ENCODE measurements around the gene PIK3R2. TPM values are rescaled to one million over a fixed set of nuclear protein-coding genes. Genes with fewer than 3 reads are reported as not detected.

PIK3R2 gene
- total RNA-seq, 2 experiments from 2014 or later: 11.4 to 12.9 TPM

GRCh38 chr19:18160493-18160970 is 7.6 kb downstream of the PIK3R2 start:
- H3K4me3 Mint-ChIP-seq: peak overlapping the region; percentile 69
- H3K27ac Mint-ChIP-seq: peak overlapping the region; percentile 80
- ATAC-seq (ENCODE audit: low read depth) (no peak), DNase-seq (no peak)
- POLR2A ChIA-PET: interaction anchor here (0.6 to 1.9 kb wide), 4 partner anchors 14 to 159 kb away, joined by 3 to 8 read pairs (median 6); partner anchors contain the start of gene IFI30
- peaks cover 2% of the 10 kb centered on the region for H3K36me3 Mint-ChIP-seq
- H3K27me3 Mint-ChIP-seq: no peaks in the 10 kb centered on the region
- peaks cover 11% of the 10 kb centered on the region for H3K4me1 Mint-ChIP-seq
- no peaks in the 10 kb centered on the region for H3K9me3 Mint-ChIP-seq

- ATAC-seq (ENCODE audit: low read depth) (peak; percentile 92), DNase-seq (peak; percentile 96)
- Mint-ChIP-seq H3K9me3 (no peaks in the 10 kb centered on the region), H3K4me3 (peak overlapping the region; percentile 69), H3K36me3 (peaks cover 2% of the 10 kb centered on the region), H3K4me1 (peaks cover 11% of the 10 kb centered on the region), H3K27me3 (no peaks in the 10 kb centered on the region), H3K27ac (no peak overlapping the region)
- POLR2A ChIA-PET: interaction anchor here (0.5 to 1.9 kb wide), 5 partner anchors 13 to 159 kb away, joined by 3 to 8 read pairs (median 4); partner anchors contain the start of gene IFI30
Observed at GRCh38 chr19:18160971-18161635, 8.1 kb downstream of the PIK3R2 start.

GRCh38 chr19:18161636-18162002 is 8.7 kb downstream of the PIK3R2 start:
- Mint-ChIP-seq H3K27ac (no peak overlapping the region), H3K4me1 (peaks cover 8% of the 10 kb centered on the region), H3K9me3 (no peaks in the 10 kb centered on the region), H3K27me3 (no peaks in the 10 kb centered on the region), H3K36me3 (peaks cover 2% of the 10 kb centered on the region), H3K4me3 (peak overlapping the region; percentile 44)
- DNase-seq (no peak), ATAC-seq (ENCODE audit: low read depth) (peak; percentile 20)
- POLR2A ChIA-PET: interaction anchor here (0.5 to 1.9 kb wide), 3 partner anchors 13 to 70 kb away, joined by 4 to 8 read pairs (median 8); partner anchors contain the start of gene IFI30

DNA sequence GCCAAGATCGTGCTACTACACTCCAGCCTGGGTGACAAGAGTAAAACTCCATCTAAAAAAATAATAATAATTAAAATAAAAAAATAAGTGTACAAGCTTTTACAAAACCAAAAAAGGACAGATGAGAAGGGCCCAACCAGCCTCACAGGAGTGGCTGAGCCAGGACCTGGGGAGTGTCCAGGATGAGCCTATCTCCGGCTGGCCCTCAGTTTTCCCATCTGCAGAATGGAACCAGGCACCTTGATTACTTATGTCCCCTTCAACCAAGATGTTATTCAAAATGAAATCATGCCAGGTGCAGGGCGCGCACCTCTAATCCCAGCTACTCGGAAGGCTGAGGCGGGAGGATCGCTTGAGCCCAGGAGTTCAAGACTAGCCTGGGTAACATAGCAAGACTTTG is 11.1 kb downstream of the PIK3R2 start:
- Mint-ChIP-seq H3K4me1 (peaks cover 12% of the 10 kb centered on the region), H3K4me3 (no peak overlapping the region), H3K27me3 (no peaks in the 10 kb centered on the region), H3K9me3 (no peaks in the 10 kb centered on the region), H3K36me3 (peaks cover 2% of the 10 kb centered on the region), H3K27ac (no peak overlapping the region)
- ATAC-seq (ENCODE audit: low read depth): no peak
- no peak for DNase-seq
- POLR2A ChIA-PET: interaction anchor here (0.6 kb wide), 1 partner anchor 21 kb away, joined by 3 read pairs; no protein-coding TSS in a partner anchor

- Mint-ChIP-seq H3K9me3 (no peaks in the 10 kb centered on the region), H3K27me3 (no peaks in the 10 kb centered on the region), H3K4me3 (no peak overlapping the region), H3K36me3 (no peaks in the 10 kb centered on the region), H3K27ac (no peak overlapping the region), H3K4me1 (peaks cover 7% of the 10 kb centered on the region)
- DNase-seq: no peak
- POLR2A ChIA-PET: interaction anchor here (0.7 kb wide), 1 partner anchor 121 kb away, joined by 5 read pairs; no protein-coding TSS in a partner anchor
- no peak for ATAC-seq (ENCODE audit: low read depth)
Observed at GRCh38 chr19:18165794-18166544, 13.0 kb downstream of the PIK3R2 start.

GRCh38 chr19:18167011-18167410 is 14.0 kb downstream of the PIK3R2 start:
- H3K4me3 Mint-ChIP-seq: no peak overlapping the region
- no peaks in the 10 kb centered on the region for H3K9me3 Mint-ChIP-seq
- POLR2A ChIA-PET: interaction anchor here (0.6 kb wide), 1 partner anchor 9 kb away, joined by 5 read pairs; no protein-coding TSS in a partner anchor
- ATAC-seq (ENCODE audit: low read depth) (no peak), DNase-seq (no peak)
- no peaks in the 10 kb centered on the region for H3K36me3 Mint-ChIP-seq
- no peaks in the 10 kb centered on the region for H3K27me3 Mint-ChIP-seq
- H3K4me1 Mint-ChIP-seq: peaks cover 4% of the 10 kb centered on the region
- no peak overlapping the region for H3K27ac Mint-ChIP-seq

DNA sequence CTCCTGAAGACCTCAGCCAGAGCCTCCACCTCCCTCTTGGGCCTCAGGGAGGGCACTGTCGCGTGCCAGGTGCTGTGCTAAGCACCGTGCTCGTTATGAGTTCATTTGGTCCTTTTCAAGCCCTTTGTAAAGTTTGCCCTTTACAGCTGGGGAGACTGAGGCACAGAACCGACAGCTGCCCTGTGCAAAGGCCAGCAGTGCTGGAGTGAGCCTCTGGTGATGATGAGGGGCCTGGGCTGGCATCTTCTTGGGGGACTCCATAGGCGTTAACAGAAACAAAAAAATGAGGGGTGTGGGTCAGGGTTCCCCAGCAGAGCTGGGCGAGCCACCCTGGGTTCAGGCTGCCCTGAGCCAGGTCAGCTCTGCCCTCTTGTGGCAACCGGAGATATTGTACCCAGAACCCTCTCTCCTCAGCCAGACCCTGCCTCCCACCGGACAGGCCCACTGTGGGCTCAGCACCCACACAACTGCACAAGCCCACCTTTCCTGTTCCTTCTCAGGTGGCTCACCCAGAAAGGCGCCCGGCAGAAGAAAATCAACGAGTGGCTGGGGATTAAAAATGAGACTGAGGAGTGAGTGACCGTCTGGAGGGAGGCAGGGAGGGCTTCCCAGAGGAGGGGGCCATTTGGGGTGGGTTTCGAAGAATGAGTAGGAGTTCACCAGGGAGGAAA is 15.1 kb downstream of the PIK3R2 start:
- Mint-ChIP-seq H3K27me3 (no peaks in the 10 kb centered on the region), H3K9me3 (no peaks in the 10 kb centered on the region), H3K36me3 (no peaks in the 10 kb centered on the region), H3K4me3 (no peak overlapping the region), H3K27ac (no peak overlapping the region), H3K4me1 (peaks cover 9% of the 10 kb centered on the region)
- POLR2A ChIA-PET: interaction anchor here (0.5 to 0.6 kb wide), 2 partner anchors 8 to 11 kb away, joined by 3 to 5 read pairs; no protein-coding TSS in a partner anchor
- DNase-seq (peak; percentile 69), ATAC-seq (ENCODE audit: low read depth) (peak; percentile 88)

- H3K27ac Mint-ChIP-seq: no peak overlapping the region
- H3K4me1 Mint-ChIP-seq: peaks cover 12% of the 10 kb centered on the region
- no peak overlapping the region for H3K4me3 Mint-ChIP-seq
- no peaks in the 10 kb centered on the region for H3K27me3 Mint-ChIP-seq
- POLR2A ChIA-PET: no interaction called here
- H3K9me3 Mint-ChIP-seq: no peaks in the 10 kb centered on the region
- ATAC-seq (ENCODE audit: low read depth): no peak
- H3K36me3 Mint-ChIP-seq: no peaks in the 10 kb centered on the region
- DNase-seq: no peak
Observed at GRCh38 chr19:18168673-18169381, 15.9 kb downstream of the PIK3R2 start.

DNA sequence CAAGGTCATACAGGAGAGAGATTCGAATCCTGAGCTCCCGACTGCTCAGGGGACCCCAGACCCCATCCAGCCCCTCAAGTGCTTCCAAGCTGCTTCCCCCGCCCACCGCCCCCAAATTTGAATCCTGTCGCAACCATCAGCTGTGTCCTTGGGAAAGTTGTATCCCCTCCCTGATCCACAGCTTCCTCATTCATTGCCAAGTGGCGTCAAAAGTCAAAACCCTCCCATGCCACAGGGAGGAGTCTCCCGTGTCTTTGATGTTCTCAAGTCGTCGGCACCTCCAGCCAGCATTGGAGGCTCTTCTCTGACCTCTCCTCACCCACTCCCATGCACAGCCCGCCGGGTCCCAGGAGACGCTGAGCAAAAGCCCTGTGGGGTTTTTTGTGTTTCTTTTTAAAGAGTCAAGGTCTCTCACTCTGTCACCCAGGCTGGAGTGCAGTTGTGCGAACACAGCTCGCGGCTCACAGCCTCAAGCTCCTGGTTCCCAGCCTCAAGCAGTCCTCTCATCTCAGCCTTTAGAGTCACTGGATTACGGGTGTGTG is 17.8 kb downstream of the PIK3R2 start:
- Mint-ChIP-seq H3K4me3 (no peak overlapping the region), H3K36me3 (peaks cover 5% of the 10 kb centered on the region), H3K9me3 (no peaks in the 10 kb centered on the region), H3K27ac (no peak overlapping the region), H3K4me1 (peaks cover 25% of the 10 kb centered on the region), H3K27me3 (no peaks in the 10 kb centered on the region)
- ATAC-seq (ENCODE audit: low read depth) (no peak), DNase-seq (no peak)
- POLR2A ChIA-PET: interaction anchor here (0.7 to 1.0 kb wide), 2 partner anchors 50 to 111 kb away, joined by 3 to 5 read pairs; partner anchors contain the start of gene JUND

GRCh38 chr19:18171605-18172327 is 18.8 kb downstream of the PIK3R2 start:
- DNase-seq: no peak
- Mint-ChIP-seq H3K9me3 (no peaks in the 10 kb centered on the region), H3K36me3 (peaks cover 12% of the 10 kb centered on the region), H3K27me3 (no peaks in the 10 kb centered on the region), H3K4me1 (peaks cover 30% of the 10 kb centered on the region), H3K27ac (no peak overlapping the region), H3K4me3 (no peak overlapping the region)
- ATAC-seq (ENCODE audit: low read depth): no peak
- POLR2A ChIA-PET: interaction anchor here (0.7 kb wide), 1 partner anchor 51 kb away, joined by 5 read pairs; no protein-coding TSS in a partner anchor

- Mint-ChIP-seq H3K27me3 (no peaks in the 10 kb centered on the region), H3K4me3 (peak overlapping the region; percentile 54), H3K36me3 (peaks cover 16% of the 10 kb centered on the region), H3K27ac (peak overlapping the region; percentile 70), H3K4me1 (peaks cover 32% of the 10 kb centered on the region), H3K9me3 (no peaks in the 10 kb centered on the region)
- POLR2A ChIA-PET: interaction anchor here (0.6 to 0.7 kb wide), 2 partner anchors 240 to 317 kb away, joined by 3 to 4 read pairs; partner anchors contain the start of gene CCDC124
- ATAC-seq (ENCODE audit: low read depth) (no peak), DNase-seq (no peak)
Observed at GRCh38 chr19:18172331-18173053, 19.5 kb downstream of the PIK3R2 start.
